ENCODE results near the gene CAVIN3. TPM values are rescaled to one million over a fixed set of nuclear protein-coding genes. Genes with fewer than 3 reads are reported as not detected.

CAVIN3 gene
- total RNA-seq, 2 experiments from 2014 or later, result 0.27 TPM; not detected in 1

DNA sequence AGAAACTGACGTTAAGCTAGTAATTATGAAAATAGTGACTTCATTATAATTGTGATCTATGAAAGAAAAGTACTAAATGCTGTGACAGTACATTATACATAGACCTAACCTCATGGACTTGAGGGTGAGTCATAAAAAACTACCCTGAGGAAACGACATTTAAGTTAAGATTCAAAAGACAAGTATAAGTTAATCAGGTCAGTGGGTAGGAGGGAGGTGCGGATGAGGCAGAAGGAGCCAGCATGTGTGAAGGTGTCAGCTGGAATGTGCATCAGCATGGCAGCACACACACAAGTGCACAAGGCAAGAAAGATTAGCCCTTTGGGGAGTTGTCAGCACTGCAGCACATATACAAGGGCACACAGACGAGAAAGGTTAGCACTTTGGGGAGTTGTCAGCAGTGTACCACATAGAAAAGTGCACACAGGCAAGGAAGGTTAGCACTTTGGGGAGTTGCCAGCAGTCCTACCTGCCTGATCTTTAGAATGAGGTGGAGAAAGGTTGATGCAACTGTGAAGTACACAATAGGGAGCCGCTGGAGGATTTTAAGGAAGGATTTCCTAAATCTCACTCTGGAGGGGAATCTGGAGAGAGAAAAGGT, 31.6 kb upstream of the CAVIN3 start:
- Mint-ChIP-seq H3K9me3 (no peaks in the 10 kb centered on the region), H3K27ac (no peak overlapping the region), H3K4me1 (ENCODE audit: low read depth) (no peaks in the 10 kb centered on the region), H3K4me3 (no peak overlapping the region), H3K27me3 (no peaks in the 10 kb centered on the region), H3K36me3 (ENCODE audit: low read depth) (no peaks in the 10 kb centered on the region)
- H3K9me3 ChIP-seq (ENCODE audit: control insufficient read depth in 1 of 2, insufficient read depth in 1 of 2, low read length in 2 of 2), result no peaks in the 10 kb centered on the region
- H3K27ac ChIP-seq (ENCODE audit: low read depth in 1 of 2, low read length in 2 of 2), result no peak overlapping the region
- POLR2A ChIA-PET, result no interaction called here
- no peak for DNase-seq
- ATAC-seq (ENCODE audit: poor library complexity), result no peak
- H3K36me3 ChIP-seq (ENCODE audit: insufficient read depth, low read length), result no peaks in the 10 kb centered on the region
- no peaks in the 10 kb centered on the region for H3K27me3 ChIP-seq (ENCODE audit: control insufficient read depth in 1 of 2, insufficient read depth in 2 of 2, low read length in 2 of 2)
- CTCF ChIA-PET, result interaction anchor here (1.0 to 1.4 kb wide), 2 partner anchors 11 to 100 kb away, joined by 4 to 5 read pairs; no protein-coding TSS in a partner anchor
- no peak overlapping the region for H3K4me3 ChIP-seq (ENCODE audit: low read length)
- peaks cover 5% of the 10 kb centered on the region for H3K4me1 ChIP-seq (ENCODE audit: insufficient read depth, low read length)
- TF ChIP-seq, protein P1, sequence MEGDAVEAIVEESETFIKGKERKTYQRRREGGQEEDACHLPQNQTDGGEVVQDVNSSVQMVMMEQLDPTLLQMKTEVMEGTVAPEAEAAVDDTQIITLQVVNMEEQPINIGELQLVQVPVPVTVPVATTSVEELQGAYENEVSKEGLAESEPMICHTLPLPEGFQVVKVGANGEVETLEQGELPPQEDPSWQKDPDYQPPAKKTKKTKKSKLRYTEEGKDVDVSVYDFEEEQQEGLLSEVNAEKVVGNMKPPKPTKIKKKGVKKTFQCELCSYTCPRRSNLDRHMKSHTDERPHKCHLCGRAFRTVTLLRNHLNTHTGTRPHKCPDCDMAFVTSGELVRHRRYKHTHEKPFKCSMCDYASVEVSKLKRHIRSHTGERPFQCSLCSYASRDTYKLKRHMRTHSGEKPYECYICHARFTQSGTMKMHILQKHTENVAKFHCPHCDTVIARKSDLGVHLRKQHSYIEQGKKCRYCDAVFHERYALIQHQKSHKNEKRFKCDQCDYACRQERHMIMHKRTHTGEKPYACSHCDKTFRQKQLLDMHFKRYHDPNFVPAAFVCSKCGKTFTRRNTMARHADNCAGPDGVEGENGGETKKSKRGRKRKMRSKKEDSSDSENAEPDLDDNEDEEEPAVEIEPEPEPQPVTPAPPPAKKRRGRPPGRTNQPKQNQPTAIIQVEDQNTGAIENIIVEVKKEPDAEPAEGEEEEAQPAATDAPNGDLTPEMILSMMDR (IDR thresholded peaks at IDR 0.05), result no peak
- intact Hi-C loops (cut with DNase I, micrococcal nuclease), result loop anchor here (2.0 to 5.0 kb wide), 8 partner anchors 101 to 1715 kb away; partner anchors contain the start of gene OR51D1 (in 2 of the 2)

DNA sequence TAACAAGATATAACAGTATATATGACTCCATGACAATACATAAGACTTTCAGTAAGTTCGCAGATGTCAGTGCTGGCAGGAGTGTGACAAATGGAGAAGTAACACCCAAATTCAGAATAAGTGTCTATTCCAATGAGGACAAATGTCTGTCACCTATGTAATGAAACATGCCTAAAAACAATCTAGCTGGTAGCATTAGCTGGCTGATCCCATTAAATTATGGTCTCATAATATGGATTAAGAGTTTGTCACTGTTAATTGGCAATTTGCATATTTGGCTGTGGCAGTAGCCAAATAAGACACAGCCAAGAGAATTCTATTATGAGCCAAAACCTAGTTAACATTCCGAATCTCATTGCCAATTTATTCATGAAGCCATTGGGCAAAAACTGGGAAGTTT, 30.2 kb upstream of the CAVIN3 start:
- TF ChIP-seq, protein P1 (IDR thresholded peaks at IDR 0.05), result no peak
- POLR2A ChIA-PET, result no interaction called here
- no peaks in the 10 kb centered on the region for H3K36me3 Mint-ChIP-seq (ENCODE audit: low read depth)

DNA sequence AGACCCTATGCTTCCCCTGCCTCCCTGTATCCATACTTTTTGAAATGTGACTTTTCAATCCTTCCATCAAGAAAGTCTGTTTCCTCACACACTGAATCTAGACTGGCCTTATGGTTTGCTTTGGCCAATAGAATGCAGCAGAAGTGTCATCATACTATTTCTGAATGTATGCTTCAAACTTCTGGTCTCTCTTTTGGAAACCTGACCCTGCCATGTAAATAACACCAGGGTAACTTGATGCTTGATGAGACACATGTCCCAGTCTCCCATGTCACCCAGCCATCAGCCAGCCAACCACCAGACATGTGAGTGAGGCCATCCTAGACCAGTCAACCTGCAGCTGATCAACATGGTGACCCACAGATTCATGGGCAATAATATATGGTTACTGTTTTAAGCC, 29.7 kb upstream of the CAVIN3 start:
- Mint-ChIP-seq H3K27ac (no peak overlapping the region), H3K4me1 (ENCODE audit: low read depth) (no peaks in the 10 kb centered on the region), H3K27me3 (no peaks in the 10 kb centered on the region), H3K4me3 (no peak overlapping the region), H3K36me3 (ENCODE audit: low read depth) (no peaks in the 10 kb centered on the region), H3K9me3 (no peaks in the 10 kb centered on the region)
- DNase-seq (no peak), ATAC-seq (ENCODE audit: poor library complexity) (no peak)
- Histone ChIP-seq H3K4me1 (ENCODE audit: insufficient read depth, low read length) (peaks cover 5% of the 10 kb centered on the region), H3K27me3 (ENCODE audit: control insufficient read depth in 1 of 2, insufficient read depth in 2 of 2, low read length in 2 of 2) (no peaks in the 10 kb centered on the region), H3K27ac (ENCODE audit: low read depth in 1 of 2, low read length in 2 of 2) (no peak overlapping the region), H3K9me3 (ENCODE audit: control insufficient read depth in 1 of 2, insufficient read depth in 1 of 2, low read length in 2 of 2) (no peaks in the 10 kb centered on the region), H3K36me3 (ENCODE audit: insufficient read depth, low read length) (no peaks in the 10 kb centered on the region), H3K4me3 (ENCODE audit: low read length) (no peak overlapping the region)
- TF ChIP-seq, protein P1 (IDR thresholded peaks at IDR 0.05), result no peak
- intact Hi-C loops (cut with DNase I, micrococcal nuclease), result loop anchor here (5.0 kb wide), 5 partner anchors 748 to 1713 kb away; partner anchors contain the start of gene OR51D1 (in 1 of the 2)
- ChIA-PET CTCF (no interaction called here), POLR2A (no interaction called here)

More for the DNA sequence above, 30.2 kb upstream of the CAVIN3 start:
- Histone ChIP-seq H3K9me3 (ENCODE audit: control insufficient read depth in 1 of 2, insufficient read depth in 1 of 2, low read length in 2 of 2) (no peaks in the 10 kb centered on the region), H3K4me1 (ENCODE audit: insufficient read depth, low read length) (peaks cover 5% of the 10 kb centered on the region), H3K36me3 (ENCODE audit: insufficient read depth, low read length) (no peaks in the 10 kb centered on the region), H3K27ac (ENCODE audit: low read depth in 1 of 2, low read length in 2 of 2) (no peak overlapping the region), H3K4me3 (ENCODE audit: low read length) (no peak overlapping the region), H3K27me3 (ENCODE audit: control insufficient read depth in 1 of 2, insufficient read depth in 2 of 2, low read length in 2 of 2) (no peaks in the 10 kb centered on the region)
- CTCF ChIA-PET, result no interaction called here
- Mint-ChIP-seq H3K9me3 (no peaks in the 10 kb centered on the region), H3K27ac (no peak overlapping the region), H3K27me3 (no peaks in the 10 kb centered on the region), H3K4me3 (no peak overlapping the region), H3K4me1 (ENCODE audit: low read depth) (no peaks in the 10 kb centered on the region)
- intact Hi-C loops (cut with DNase I, micrococcal nuclease), result loop anchor here (5.0 kb wide), 5 partner anchors 748 to 1713 kb away; partner anchors contain the start of gene OR51D1 (in 1 of the 2)
- no peak for DNase-seq
- no peak for ATAC-seq (ENCODE audit: poor library complexity)

All from CD4-positive, alpha-beta T cell (primary cell).